ENCODE data around the gene EVA1A. TPM values are rescaled to one million over a fixed set of nuclear protein-coding genes. Genes with fewer than 3 reads are reported as not detected.
"Not testable (repeated sequence)": the region's sequence is repeated elsewhere in the genome, so short reads cannot be mapped to it uniquely, and the experiment has no call there.

The EVA1A gene
- polyA plus RNA-seq, 1 donor = 10.0 TPM

- Histone ChIP-seq H3K9me3 (ENCODE audit: control insufficient read depth, low read depth, low read length) (no peaks in the 10 kb centered on the region), H3K36me3 (ENCODE audit: control insufficient read depth, insufficient read depth, low read length) (no peaks in the 10 kb centered on the region), H3K4me3 (ENCODE audit: low read length) (no peak overlapping the region), H3K4me1 (ENCODE audit: control insufficient read depth, insufficient read depth, low read length) (no peaks in the 10 kb centered on the region), H3K27ac (ENCODE audit: low read length) (no peak overlapping the region), H3K27me3 (ENCODE audit: control insufficient read depth, insufficient read depth, low read length) (no peaks in the 10 kb centered on the region)
- WGBS (ENCODE audit: insufficient coverage, low lambda C conversion rate) = 94% methylated on average over 2 of the region's 6 CpGs
- no peak for DNase-seq
Measured at GRCh38 chr2:75483878-75484277, 76.9 kb downstream of the EVA1A start.

GRCh38 chr2:75482398-75482797 is 78.3 kb downstream of the EVA1A start:
- no peak for DNase-seq
- H3K4me3 ChIP-seq (ENCODE audit: low read length) = no peak overlapping the region
- no peaks in the 10 kb centered on the region for H3K36me3 ChIP-seq (ENCODE audit: control insufficient read depth, insufficient read depth, low read length)

GRCh38 chr2:75480971-75481836 is 79.5 kb downstream of the EVA1A start:
- H3K9me3 ChIP-seq (ENCODE audit: control insufficient read depth, low read depth, low read length) = no peaks in the 10 kb centered on the region
- no peaks in the 10 kb centered on the region for H3K36me3 ChIP-seq (ENCODE audit: control insufficient read depth, insufficient read depth, low read length)
- no peak overlapping the region for H3K4me3 ChIP-seq (ENCODE audit: low read length)
- no peak for DNase-seq
- no peaks in the 10 kb centered on the region for H3K4me1 ChIP-seq (ENCODE audit: control insufficient read depth, insufficient read depth, low read length)
- no peaks in the 10 kb centered on the region for H3K27me3 ChIP-seq (ENCODE audit: control insufficient read depth, insufficient read depth, low read length)
- H3K27ac ChIP-seq (ENCODE audit: low read length) = no peak overlapping the region
- WGBS (ENCODE audit: insufficient coverage, low lambda C conversion rate) = 40% methylated on average over 1 of the region's 6 CpGs

More at GRCh38 chr2:75482398-75482797, 78.3 kb downstream of the EVA1A start:
- Histone ChIP-seq H3K27ac (ENCODE audit: low read length) (no peak overlapping the region), H3K27me3 (ENCODE audit: control insufficient read depth, insufficient read depth, low read length) (no peaks in the 10 kb centered on the region), H3K4me1 (ENCODE audit: control insufficient read depth, insufficient read depth, low read length) (no peaks in the 10 kb centered on the region), H3K9me3 (ENCODE audit: control insufficient read depth, low read depth, low read length) (no peaks in the 10 kb centered on the region)

- H3K9me3 ChIP-seq (ENCODE audit: control insufficient read depth, low read depth, low read length); H3K4me1 ChIP-seq (ENCODE audit: control insufficient read depth, insufficient read depth, low read length); H3K36me3 ChIP-seq (ENCODE audit: control insufficient read depth, insufficient read depth, low read length); H3K4me3 ChIP-seq (ENCODE audit: low read length); H3K27ac ChIP-seq (ENCODE audit: low read length); DNase-seq; H3K27me3 ChIP-seq (ENCODE audit: control insufficient read depth, insufficient read depth, low read length): not testable (repeated sequence)
- no CpG with 5 or more reads among the region's 1 CpG for WGBS (ENCODE audit: insufficient coverage, low lambda C conversion rate)
Measured at GRCh38 chr2:75477696-75478095, 83.0 kb downstream of the EVA1A start.

- DNase-seq = no peak
- WGBS (ENCODE audit: insufficient coverage, low lambda C conversion rate) = no CpG with 5 or more reads among the region's 2 CpGs
Measured at GRCh38 chr2:75476761-75477160, 84.0 kb downstream of the EVA1A start.

GRCh38 chr2:75475976-75476375 is 84.8 kb downstream of the EVA1A start:
- Histone ChIP-seq H3K4me1 (ENCODE audit: control insufficient read depth, insufficient read depth, low read length) (no peaks in the 10 kb centered on the region), H3K27me3 (ENCODE audit: control insufficient read depth, insufficient read depth, low read length) (no peaks in the 10 kb centered on the region), H3K9me3 (ENCODE audit: control insufficient read depth, low read depth, low read length) (no peaks in the 10 kb centered on the region), H3K27ac (ENCODE audit: low read length) (no peak overlapping the region), H3K36me3 (ENCODE audit: control insufficient read depth, insufficient read depth, low read length) (no peaks in the 10 kb centered on the region), H3K4me3 (ENCODE audit: low read length) (no peak overlapping the region)
- no peak for DNase-seq
- WGBS (ENCODE audit: insufficient coverage, low lambda C conversion rate) = 89% methylated on average over 1 of the region's 2 CpGs

More at GRCh38 chr2:75476761-75477160, 84.0 kb downstream of the EVA1A start:
- no peaks in the 10 kb centered on the region for H3K9me3 ChIP-seq (ENCODE audit: control insufficient read depth, low read depth, low read length)
- no peak overlapping the region for H3K4me3 ChIP-seq (ENCODE audit: low read length)
- H3K4me1 ChIP-seq (ENCODE audit: control insufficient read depth, insufficient read depth, low read length) = no peaks in the 10 kb centered on the region
- no peaks in the 10 kb centered on the region for H3K27me3 ChIP-seq (ENCODE audit: control insufficient read depth, insufficient read depth, low read length)
- H3K36me3 ChIP-seq (ENCODE audit: control insufficient read depth, insufficient read depth, low read length) = no peaks in the 10 kb centered on the region
- H3K27ac ChIP-seq (ENCODE audit: low read length) = no peak overlapping the region

DNA sequence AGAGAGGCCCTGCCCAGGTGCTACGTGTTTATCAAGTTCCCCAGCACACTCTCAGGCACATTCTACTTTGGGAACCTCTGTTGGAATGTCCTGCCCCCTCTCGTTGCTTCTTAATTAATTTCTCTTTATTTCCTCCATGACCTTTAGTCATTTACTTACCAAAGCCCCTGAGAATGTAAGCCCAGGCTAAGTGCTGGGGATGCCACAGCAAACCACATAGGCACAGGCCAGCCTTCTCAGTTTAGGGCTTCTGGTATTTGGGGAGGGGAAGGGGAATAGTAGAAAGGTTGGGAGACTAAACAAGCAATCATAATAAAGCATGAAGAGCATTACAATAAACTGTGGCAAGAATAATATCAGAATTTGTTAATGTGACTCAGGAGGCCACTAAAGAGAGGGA is 85.7 kb downstream of the EVA1A start:
- Histone ChIP-seq H3K9me3 (ENCODE audit: control insufficient read depth, low read depth, low read length) (no peaks in the 10 kb centered on the region), H3K4me1 (ENCODE audit: control insufficient read depth, insufficient read depth, low read length) (no peaks in the 10 kb centered on the region), H3K27ac (ENCODE audit: low read length) (no peak overlapping the region), H3K36me3 (ENCODE audit: control insufficient read depth, insufficient read depth, low read length) (no peaks in the 10 kb centered on the region), H3K27me3 (ENCODE audit: control insufficient read depth, insufficient read depth, low read length) (no peaks in the 10 kb centered on the region), H3K4me3 (ENCODE audit: low read length) (no peak overlapping the region)
- no peak for DNase-seq
- 20% methylated on average over 1 of the region's 2 CpGs for WGBS (ENCODE audit: insufficient coverage, low lambda C conversion rate)

GRCh38 chr2:75474115-75474514 is 86.6 kb downstream of the EVA1A start:
- no peaks in the 10 kb centered on the region for H3K9me3 ChIP-seq (ENCODE audit: control insufficient read depth, low read depth, low read length)
- H3K27ac ChIP-seq (ENCODE audit: low read length) = no peak overlapping the region
- no peak overlapping the region for H3K4me3 ChIP-seq (ENCODE audit: low read length)
- DNase-seq = no peak
- no peaks in the 10 kb centered on the region for H3K27me3 ChIP-seq (ENCODE audit: control insufficient read depth, insufficient read depth, low read length)
- H3K4me1 ChIP-seq (ENCODE audit: control insufficient read depth, insufficient read depth, low read length) = no peaks in the 10 kb centered on the region
- H3K36me3 ChIP-seq (ENCODE audit: control insufficient read depth, insufficient read depth, low read length) = no peaks in the 10 kb centered on the region
- WGBS (ENCODE audit: insufficient coverage, low lambda C conversion rate) = 100% methylated on average over 1 of the region's 8 CpGs

GRCh38 chr2:75466708-75467311 is 93.9 kb downstream of the EVA1A start:
- peak in 1 of 2 donors; percentile 9 for DNase-seq

DNA sequence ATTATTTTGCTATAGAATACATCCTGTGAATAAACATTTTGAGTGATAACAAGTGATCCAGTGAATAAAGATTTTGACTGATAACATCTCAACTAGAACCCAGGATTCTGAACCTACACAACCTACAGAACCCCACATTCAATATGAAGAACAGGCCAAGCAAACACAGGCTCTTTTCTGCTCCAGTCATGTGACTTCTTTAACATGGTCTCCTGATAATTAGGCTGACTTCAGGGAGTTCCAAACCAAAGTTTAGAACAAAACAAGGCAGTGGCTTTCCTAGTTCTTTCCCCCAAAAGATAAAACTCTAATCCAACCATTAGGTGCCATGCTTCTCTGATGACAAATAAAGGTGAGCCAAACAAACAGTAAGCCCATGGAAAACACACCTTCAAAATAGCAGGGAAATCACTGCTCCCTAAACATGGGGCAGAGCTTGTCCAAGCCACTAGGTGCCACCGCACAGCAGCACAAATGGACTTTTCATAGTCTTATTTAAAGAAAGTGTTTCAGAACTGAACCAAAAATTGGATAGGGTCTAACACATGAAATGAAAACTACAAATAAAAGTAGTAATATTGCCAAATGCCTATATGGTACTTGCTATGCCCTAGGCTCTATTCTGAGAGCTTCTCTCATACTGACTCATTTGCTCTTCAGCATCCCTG is 95.3 kb downstream of the EVA1A start:
- no peak overlapping the region for H3K27ac ChIP-seq (ENCODE audit: low read length)
- no peaks in the 10 kb centered on the region for H3K27me3 ChIP-seq (ENCODE audit: control insufficient read depth, insufficient read depth, low read length)
- WGBS (ENCODE audit: insufficient coverage, low lambda C conversion rate) = no CpG with 5 or more reads among the region's 1 CpG
- no peak overlapping the region for H3K4me3 ChIP-seq (ENCODE audit: low read length)
- H3K36me3 ChIP-seq (ENCODE audit: control insufficient read depth, insufficient read depth, low read length) = no peaks in the 10 kb centered on the region
- H3K9me3 ChIP-seq (ENCODE audit: control insufficient read depth, low read depth, low read length) = no peaks in the 10 kb centered on the region
- peaks cover 9% of the 10 kb centered on the region for H3K4me1 ChIP-seq (ENCODE audit: control insufficient read depth, insufficient read depth, low read length)
- DNase-seq = no peak

More at GRCh38 chr2:75466708-75467311, 93.9 kb downstream of the EVA1A start:
- Histone ChIP-seq H3K27ac (ENCODE audit: low read length) (no peak overlapping the region), H3K27me3 (ENCODE audit: control insufficient read depth, insufficient read depth, low read length) (no peaks in the 10 kb centered on the region), H3K4me3 (ENCODE audit: low read length) (no peak overlapping the region), H3K36me3 (ENCODE audit: control insufficient read depth, insufficient read depth, low read length) (no peaks in the 10 kb centered on the region), H3K9me3 (ENCODE audit: control insufficient read depth, low read depth, low read length) (no peaks in the 10 kb centered on the region), H3K4me1 (ENCODE audit: control insufficient read depth, insufficient read depth, low read length) (peaks cover 5% of the 10 kb centered on the region)
- 83% methylated on average over 1 of the region's 3 CpGs for WGBS (ENCODE audit: insufficient coverage, low lambda C conversion rate)

Data from large intestine (tissue), 3 donors.